HG03159 (cell line): ENCODE results near the gene AKAP8L.

Experiments
- ATAC-seq: cut with Tn5 transposase; IDR thresholded peaks from one replicate; pipeline ENCODE4 v1.9.1; 2021; ENCODE audit warnings: mild to moderate bottlenecking, moderate library complexity; ENCODE audit not compliant: unreplicated experiment

The AKAP8L gene

GRCh38 chr19:15436012-15436825 is 17.4 kb upstream of the AKAP8L start:
- no peak for ATAC-seq

GRCh38 chr19:15433519-15434069 is 14.8 kb upstream of the AKAP8L start:
- ATAC-seq = no peak

- ATAC-seq = peak; percentile 68
Observed at GRCh38 chr19:15432629-15433518, 14.1 kb upstream of the AKAP8L start.

- ATAC-seq = peak; percentile 7
Observed at GRCh38 chr19:15432018-15432494, 13.3 kb upstream of the AKAP8L start.

GRCh38 chr19:15431396-15432017 is 12.7 kb upstream of the AKAP8L start:
- ATAC-seq = no peak

- ATAC-seq = no peak
Observed at GRCh38 chr19:15430526-15431120, 11.8 kb upstream of the AKAP8L start.

- no peak for ATAC-seq
Observed at GRCh38 chr19:15429825-15430467, 11.2 kb upstream of the AKAP8L start.

- ATAC-seq = no peak
Observed at GRCh38 chr19:15428956-15429824, 10.4 kb upstream of the AKAP8L start.

- ATAC-seq = no peak
Observed at GRCh38 chr19:15427991-15428471, 9.2 kb upstream of the AKAP8L start.

GRCh38 chr19:15427350-15427700 is 8.5 kb upstream of the AKAP8L start:
- ATAC-seq = no peak

GRCh38 chr19:15426485-15427349 is 7.9 kb upstream of the AKAP8L start:
- ATAC-seq = no peak

- ATAC-seq = no peak
Observed at GRCh38 chr19:15425321-15425950, 6.6 kb upstream of the AKAP8L start.

GRCh38 chr19:15424692-15425272 is 6.0 kb upstream of the AKAP8L start:
- no peak for ATAC-seq

- no peak for ATAC-seq
Observed at GRCh38 chr19:15424121-15424520, 5.3 kb upstream of the AKAP8L start.

- no peak for ATAC-seq
Observed at GRCh38 chr19:15423130-15423529, 4.3 kb upstream of the AKAP8L start.

GRCh38 chr19:15422296-15423075 is 3.7 kb upstream of the AKAP8L start:
- no peak for ATAC-seq
